ENCODE results near the gene TTC9. TPM values are rescaled to one million over a fixed set of nuclear protein-coding genes. Genes with fewer than 3 reads are reported as not detected.
A peak's percentile ranks its signal among the peaks of the same experiment; 100 is the strongest.

TTC9 gene
- total RNA-seq, 4 donors from 2014 or later: 22.5 to 50.6 (median 32.5) TPM

GRCh38 chr14:70651522-70651921 is 9.8 kb downstream of the TTC9 start:
- no peak for TF ChIP-seq POLR2A (IDR thresholded peaks at IDR 0.05)
- TF ChIP-seq CTCF (IDR thresholded peaks at IDR 0.05): no peak
- peaks cover 0 to 29% (median 0%) of the 10 kb centered on the region in 3 donors for H3K4me1 ChIP-seq
- no peak for DNase-seq
- 83 to 86% methylated on average over 5 of the region's 5 CpGs for WGBS, 2 donors
- H3K36me3 ChIP-seq: peaks cover 0 to 29% (median 0%) of the 10 kb centered on the region in 3 donors
- no peak overlapping the region for H3K4me3 ChIP-seq
- intact Hi-C loops (cut with DNase I): no loop called here
- H3K27ac ChIP-seq: no peak overlapping the region
- no peaks in the 10 kb centered on the region for H3K27me3 ChIP-seq
- no peaks in the 10 kb centered on the region for H3K9me3 ChIP-seq

GRCh38 chr14:70652871-70653270 is 11.2 kb downstream of the TTC9 start:
- H3K36me3 ChIP-seq: peaks cover 0 to 29% (median 0%) of the 10 kb centered on the region in 3 donors
- H3K4me1 ChIP-seq: peaks cover 0 to 23% (median 0%) of the 10 kb centered on the region in 3 donors
- no peak for DNase-seq
- intact Hi-C loops (cut with DNase I): no loop called here
- H3K27me3 ChIP-seq: no peaks in the 10 kb centered on the region
- H3K27ac ChIP-seq: no peak overlapping the region
- no peak for TF ChIP-seq POLR2A (IDR thresholded peaks at IDR 0.05)
- no peak for TF ChIP-seq CTCF (IDR thresholded peaks at IDR 0.05)
- H3K9me3 ChIP-seq: no peaks in the 10 kb centered on the region
- no peak overlapping the region for H3K4me3 ChIP-seq

GRCh38 chr14:70653662-70654061 is 11.9 kb downstream of the TTC9 start:
- Histone ChIP-seq H3K9me3 (no peaks in the 10 kb centered on the region), H3K4me1 (peaks cover 0 to 15% (median 0%) of the 10 kb centered on the region in 3 donors), H3K27ac (no peak overlapping the region), H3K36me3 (peaks cover 0 to 29% (median 0%) of the 10 kb centered on the region in 3 donors), H3K27me3 (no peaks in the 10 kb centered on the region), H3K4me3 (no peak overlapping the region)
- TF ChIP-seq POLR2A (IDR thresholded peaks at IDR 0.05) (no peak), CTCF (IDR thresholded peaks at IDR 0.05) (no peak)
- 51 to 63% methylated on average over 3 of the region's 3 CpGs for WGBS, 2 donors
- intact Hi-C loops (cut with DNase I): no loop called here
- no peak for DNase-seq

GRCh38 chr14:70654632-70655031 is 12.9 kb downstream of the TTC9 start:
- intact Hi-C loops (cut with DNase I): no loop called here
- WGBS, 2 donors: 49 to 51% methylated on average over 6 of the region's 6 CpGs
- Histone ChIP-seq H3K9me3 (no peaks in the 10 kb centered on the region), H3K4me1 (peaks cover 0 to 9% (median 0%) of the 10 kb centered on the region in 3 donors), H3K4me3 (no peak overlapping the region), H3K27ac (peak overlapping the region in 1 of 4 donors; percentile 29), H3K36me3 (peaks cover 0 to 29% (median 0%) of the 10 kb centered on the region in 3 donors), H3K27me3 (no peaks in the 10 kb centered on the region)
- DNase-seq: no peak
- TF ChIP-seq CTCF (IDR thresholded peaks at IDR 0.05) (no peak), POLR2A (IDR thresholded peaks at IDR 0.05) (no peak)

- peaks cover 0 to 11% (median 0%) of the 10 kb centered on the region in 3 donors for H3K4me1 ChIP-seq
- H3K27ac ChIP-seq: peak overlapping the region in 1 of 4 donors; percentile 29
- H3K27me3 ChIP-seq: no peaks in the 10 kb centered on the region
- intact Hi-C loops (cut with DNase I): no loop called here
- peak overlapping the region in 1 of 4 donors; percentile 12 for H3K4me3 ChIP-seq
- 67 to 73% methylated on average over 14 to 19 of the region's 19 CpGs for WGBS, 2 donors
- TF ChIP-seq CTCF (IDR thresholded peaks at IDR 0.05): no peak
- TF ChIP-seq POLR2A (IDR thresholded peaks at IDR 0.05): peak in 1 of 4 donors; percentile 34
- peaks cover 0 to 27% (median 0%) of the 10 kb centered on the region in 3 donors for H3K36me3 ChIP-seq
- peak; percentile 11 for DNase-seq
- H3K9me3 ChIP-seq: no peaks in the 10 kb centered on the region
Measured at GRCh38 chr14:70655110-70655826, 13.6 kb downstream of the TTC9 start.

All from esophagus squamous epithelium (tissue), 5 donors.